ENCODE measurements around the gene WT1.
"Not testable (repeated sequence)": the region's sequence is repeated elsewhere in the genome, so short reads cannot be mapped to it uniquely, and the experiment has no call there.

DNA sequence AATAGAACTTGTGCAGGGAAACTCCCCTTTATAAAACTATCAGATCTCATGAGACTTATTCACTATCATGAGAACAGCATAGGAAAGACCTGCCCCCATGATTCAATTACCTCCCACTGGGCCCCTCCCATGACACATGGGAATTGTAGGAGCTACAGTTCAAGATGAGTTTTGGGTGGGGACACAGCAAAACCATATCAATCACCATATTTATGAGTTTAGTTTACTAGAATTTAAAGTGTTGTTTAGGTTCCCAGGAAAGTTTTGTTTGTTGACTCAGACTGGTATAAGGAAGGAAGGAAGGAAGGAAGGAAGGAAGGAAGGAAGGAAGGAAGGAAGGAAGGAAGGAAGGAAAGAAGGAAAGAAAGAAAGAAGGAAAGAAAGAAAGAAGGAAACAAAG, 65.4 kb downstream of the WT1 start:
- not testable (repeated sequence) for TF ChIP-seq ZBTB17, SP2 (tag by site-specific recombination; IDR thresholded peaks at IDR 0.05)
- TF ChIP-seq, protein P1, sequence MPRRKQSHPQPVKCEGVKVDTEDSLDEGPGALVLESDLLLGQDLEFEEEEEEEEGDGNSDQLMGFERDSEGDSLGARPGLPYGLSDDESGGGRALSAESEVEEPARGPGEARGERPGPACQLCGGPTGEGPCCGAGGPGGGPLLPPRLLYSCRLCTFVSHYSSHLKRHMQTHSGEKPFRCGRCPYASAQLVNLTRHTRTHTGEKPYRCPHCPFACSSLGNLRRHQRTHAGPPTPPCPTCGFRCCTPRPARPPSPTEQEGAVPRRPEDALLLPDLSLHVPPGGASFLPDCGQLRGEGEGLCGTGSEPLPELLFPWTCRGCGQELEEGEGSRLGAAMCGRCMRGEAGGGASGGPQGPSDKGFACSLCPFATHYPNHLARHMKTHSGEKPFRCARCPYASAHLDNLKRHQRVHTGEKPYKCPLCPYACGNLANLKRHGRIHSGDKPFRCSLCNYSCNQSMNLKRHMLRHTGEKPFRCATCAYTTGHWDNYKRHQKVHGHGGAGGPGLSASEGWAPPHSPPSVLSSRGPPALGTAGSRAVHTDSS (tag by site-specific recombination; IDR thresholded peaks at IDR 0.05): not testable (repeated sequence)
- TF ChIP-seq, protein P2, sequence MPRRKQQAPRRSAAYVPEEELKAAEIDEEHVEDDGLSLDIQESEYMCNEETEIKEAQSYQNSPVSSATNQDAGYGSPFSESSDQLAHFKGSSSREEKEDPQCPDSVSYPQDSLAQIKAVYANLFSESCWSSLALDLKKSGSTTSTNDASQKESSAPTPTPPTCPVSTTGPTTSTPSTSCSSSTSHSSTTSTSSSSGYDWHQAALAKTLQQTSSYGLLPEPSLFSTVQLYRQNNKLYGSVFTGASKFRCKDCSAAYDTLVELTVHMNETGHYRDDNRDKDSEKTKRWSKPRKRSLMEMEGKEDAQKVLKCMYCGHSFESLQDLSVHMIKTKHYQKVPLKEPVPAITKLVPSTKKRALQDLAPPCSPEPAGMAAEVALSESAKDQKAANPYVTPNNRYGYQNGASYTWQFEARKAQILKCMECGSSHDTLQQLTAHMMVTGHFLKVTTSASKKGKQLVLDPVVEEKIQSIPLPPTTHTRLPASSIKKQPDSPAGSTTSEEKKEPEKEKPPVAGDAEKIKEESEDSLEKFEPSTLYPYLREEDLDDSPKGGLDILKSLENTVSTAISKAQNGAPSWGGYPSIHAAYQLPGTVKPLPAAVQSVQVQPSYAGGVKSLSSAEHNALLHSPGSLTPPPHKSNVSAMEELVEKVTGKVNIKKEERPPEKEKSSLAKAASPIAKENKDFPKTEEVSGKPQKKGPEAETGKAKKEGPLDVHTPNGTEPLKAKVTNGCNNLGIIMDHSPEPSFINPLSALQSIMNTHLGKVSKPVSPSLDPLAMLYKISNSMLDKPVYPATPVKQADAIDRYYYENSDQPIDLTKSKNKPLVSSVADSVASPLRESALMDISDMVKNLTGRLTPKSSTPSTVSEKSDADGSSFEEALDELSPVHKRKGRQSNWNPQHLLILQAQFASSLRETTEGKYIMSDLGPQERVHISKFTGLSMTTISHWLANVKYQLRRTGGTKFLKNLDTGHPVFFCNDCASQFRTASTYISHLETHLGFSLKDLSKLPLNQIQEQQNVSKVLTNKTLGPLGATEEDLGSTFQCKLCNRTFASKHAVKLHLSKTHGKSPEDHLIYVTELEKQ (tag by site-specific recombination; IDR thresholded peaks at IDR 0.05; ENCODE audit: borderline replicate concordance): not testable (repeated sequence)
- TF ChIP-seq, protein P3, sequence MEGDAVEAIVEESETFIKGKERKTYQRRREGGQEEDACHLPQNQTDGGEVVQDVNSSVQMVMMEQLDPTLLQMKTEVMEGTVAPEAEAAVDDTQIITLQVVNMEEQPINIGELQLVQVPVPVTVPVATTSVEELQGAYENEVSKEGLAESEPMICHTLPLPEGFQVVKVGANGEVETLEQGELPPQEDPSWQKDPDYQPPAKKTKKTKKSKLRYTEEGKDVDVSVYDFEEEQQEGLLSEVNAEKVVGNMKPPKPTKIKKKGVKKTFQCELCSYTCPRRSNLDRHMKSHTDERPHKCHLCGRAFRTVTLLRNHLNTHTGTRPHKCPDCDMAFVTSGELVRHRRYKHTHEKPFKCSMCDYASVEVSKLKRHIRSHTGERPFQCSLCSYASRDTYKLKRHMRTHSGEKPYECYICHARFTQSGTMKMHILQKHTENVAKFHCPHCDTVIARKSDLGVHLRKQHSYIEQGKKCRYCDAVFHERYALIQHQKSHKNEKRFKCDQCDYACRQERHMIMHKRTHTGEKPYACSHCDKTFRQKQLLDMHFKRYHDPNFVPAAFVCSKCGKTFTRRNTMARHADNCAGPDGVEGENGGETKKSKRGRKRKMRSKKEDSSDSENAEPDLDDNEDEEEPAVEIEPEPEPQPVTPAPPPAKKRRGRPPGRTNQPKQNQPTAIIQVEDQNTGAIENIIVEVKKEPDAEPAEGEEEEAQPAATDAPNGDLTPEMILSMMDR (tag by site-specific recombination; IDR thresholded peaks at IDR 0.05): not testable (repeated sequence)

Data from HEK293 (cell line).